GM23248 (cell line): ENCODE measurements around the gene RNF40. TPM values are rescaled to one million over a fixed set of nuclear protein-coding genes. Genes with fewer than 3 reads are reported as not detected.

ENCODE experiments used
- DNase-seq: peaks from one replicate; pipeline ENCODE4 v3.0.0-alpha.2; 2015
- H2AFZ ChIP-seq: fragments of 200-600 bp; sonication (generic); 2 replicates; pipeline ENCODE4 v1.6.1; 2016; ENCODE audit warnings: antibody characterized with exemption
- H3F3A ChIP-seq: fragments of 200-600 bp; sonication (generic); 2 replicates; pipeline ENCODE4 v1.6.1; 2016; ENCODE audit warnings: mild to moderate bottlenecking, antibody characterized with exemption, mixed run types; ENCODE audit not compliant: insufficient read depth
- H3K27ac ChIP-seq: fragments of 200-600 bp; sonication (generic); 2 replicates; pipeline ENCODE4 v1.5.1; 2016; ENCODE audit warnings: mild to moderate bottlenecking
- H3K27me3 ChIP-seq: fragments of 200-600 bp; sonication (generic); replicated peaks from 2 replicates; pipeline ENCODE4 v1.6.1; 2016; ENCODE audit warnings: mild to moderate bottlenecking; ENCODE audit not compliant: insufficient read depth
- H3K36me3 ChIP-seq: fragments of 200-600 bp; sonication (generic); 2 replicates; pipeline ENCODE4 v1.6.1; 2016; ENCODE audit warnings: low read depth, mild to moderate bottlenecking
- H3K4me1 ChIP-seq: fragments of 200-600 bp; sonication (generic); 2 replicates; pipeline ENCODE4 v1.6.1; 2016; ENCODE audit warnings: mild to moderate bottlenecking; ENCODE audit not compliant: insufficient read depth
- H3K4me2 ChIP-seq: fragments of 200-600 bp; sonication (generic); one replicate; pipeline ENCODE4 v1.6.1; 2016; ENCODE audit warnings: mild to moderate bottlenecking; ENCODE audit not compliant: unreplicated experiment
- H3K4me3 ChIP-seq: fragments of 200-600 bp; sonication (generic); 2 replicates; pipeline ENCODE4 v1.5.1; 2016; ENCODE audit warnings: mild to moderate bottlenecking
- H3K79me2 ChIP-seq: fragments of 200-600 bp; sonication (generic); 2 replicates; pipeline ENCODE4 v1.6.1; 2016; ENCODE audit warnings: mild to moderate bottlenecking; ENCODE audit not compliant: insufficient read depth
- H3K9ac ChIP-seq: fragments of 200-600 bp; sonication (generic); 2 replicates; pipeline ENCODE4 v1.6.1; 2016; ENCODE audit warnings: mild to moderate bottlenecking
- H3K9me2 ChIP-seq: fragments of 200-600 bp; sonication (generic); 2 replicates; pipeline ENCODE4 v1.6.1; 2016; ENCODE audit warnings: mixed run types, mild to moderate bottlenecking, moderate library complexity; ENCODE audit not compliant: insufficient read depth
- H3K9me3 ChIP-seq: fragments of 200-600 bp; sonication (generic); one replicate; pipeline ENCODE4 v1.6.1; 2017; ENCODE audit warnings: low read depth
- H4K20me1 ChIP-seq: fragments of 200-600 bp; sonication (generic); 2 replicates; pipeline ENCODE4 v1.6.0; 2016; ENCODE audit not compliant: insufficient read depth
- EZH2 ChIP-seq: fragments of 200-600 bp; sonication (generic); IDR thresholded peaks from 2 replicates; pipeline ENCODE4 v1.6.1; 2018; ENCODE audit warnings: antibody characterized with exemption, mild to moderate bottlenecking; ENCODE audit not compliant: insufficient read depth, poor library complexity, severe bottlenecking
- EZH2phosphoT487 ChIP-seq: fragments of 200-600 bp; sonication (generic); IDR thresholded peaks from 2 replicates; pipeline ENCODE4 v1.6.1; 2018; ENCODE audit warnings: antibody characterized with exemption, moderate library complexity, mild to moderate bottlenecking, low read depth; ENCODE audit not compliant: insufficient read depth
- WGBS, 2 experiments: methylation state at CpG; one replicate each; pipeline ENCODE4 v1.1.6; 2015 to 2017; ENCODE audit warnings: low lambda C conversion rate in 2 of 2, low coverage in 1 of 2; ENCODE audit errors: missing lambda C conversion rate in 2 of 2; 5-methylcytosine and 5-hydroxymethylcytosine counted together
- in situ Hi-C: fragments of 300-500 bp; cut with MboI; formaldehyde crosslinking; loops from 2 replicates; pipeline ENCODE4 v1.15.0; 2020
- polyA plus RNA-seq: library from polyadenylated mRNA; unstranded; fragments of >200 nt; fragmentation: Nextera tagmentation; extraction: Ambion mirVana; gene quantifications from 2 replicates; pipeline ENCODE4 v1.2.1, GENCODE V29; 2016
- total RNA-seq: library from RNA; depleted of rRNA; stranded (reverse); fragments of >200 nt; shearing (Covaris generic); gene quantifications from 2 replicates; pipeline ENCODE4 v1.2.3, GENCODE V29; 2014

RNF40 gene
- total and polyA plus RNA-seq, 2 experiments from 2014 or later, result 71.2 to 97.9 TPM

GRCh38 chr16:30747799-30748633 is 14.1 kb upstream of the RNF40 start, which contains the start of gene PHKG2:
TSS of gene PHKG2 (plus strand) at chr16:30748425. CDS start at chr16:30748821, 396 bp downstream.
- TF ChIP-seq EZH2phosphoT487 (no peak), EZH2 (no peak)
- H4K20me1 ChIP-seq, result no peaks in the 10 kb centered on the region
- DNase-seq, result peak; percentile 100
- peaks cover 28% of the 10 kb centered on the region for H3F3A ChIP-seq
- H3K4me1 ChIP-seq, result peaks cover 10% of the 10 kb centered on the region
- H3K36me3 ChIP-seq, result peaks cover 9% of the 10 kb centered on the region; the same call in 1 of the 2 replicates
- H3K9me2 ChIP-seq, result no peaks in the 10 kb centered on the region
- peak within 1 kb of the TSS; percentile 72 for H3K4me3 ChIP-seq
- H3K27ac ChIP-seq, result peak within 1 kb of the TSS; percentile 81
- no peaks in the 10 kb centered on the region for H3K9me3 ChIP-seq
- H3K4me2 ChIP-seq, result peak within 1 kb of the TSS; percentile 81
- peaks cover 19% of the 10 kb centered on the region for H3K79me2 ChIP-seq
- peak within 1 kb of the TSS; percentile 75 for H3K9ac ChIP-seq
- 3% methylated on average over 49 to 50 of the region's 60 CpGs for WGBS, 2 experiments
- in situ Hi-C loops, result no loop called here
- no peaks in the 10 kb centered on the region for H3K27me3 ChIP-seq
- peak within 1 kb of the TSS; percentile 87 for H2AFZ ChIP-seq

GRCh38 chr16:30748634-30749445 is 13.3 kb upstream of the RNF40 start:
- Histone ChIP-seq H2AFZ (no peak overlapping the region), H3K9ac (peak overlapping the region; percentile 72)
- DNase-seq, result peak; percentile 74

GRCh38 chr16:30750201-30750600 is 11.9 kb upstream of the RNF40 start:
- H3F3A ChIP-seq, result peaks cover 19% of the 10 kb centered on the region
- peaks cover under 1% of the 10 kb centered on the region; the same call in 1 of the 2 replicates for H3K36me3 ChIP-seq
- 77 to 90% methylated on average over 4 of the region's 4 CpGs for WGBS, 2 experiments
- no peaks in the 10 kb centered on the region for H4K20me1 ChIP-seq
- no peak overlapping the region for H3K9ac ChIP-seq
- H3K4me1 ChIP-seq, result peaks cover 10% of the 10 kb centered on the region
- H3K4me2 ChIP-seq, result no peak overlapping the region
- TF ChIP-seq EZH2, result no peak
- in situ Hi-C loops, result no loop called here
- peaks cover 19% of the 10 kb centered on the region for H3K79me2 ChIP-seq
- no peaks in the 10 kb centered on the region for H3K9me3 ChIP-seq
- DNase-seq, result no peak
- no peak overlapping the region for H2AFZ ChIP-seq
- no peaks in the 10 kb centered on the region for H3K9me2 ChIP-seq
- no peaks in the 10 kb centered on the region for H3K27me3 ChIP-seq
- H3K4me3 ChIP-seq, result no peak overlapping the region
- no peak overlapping the region for H3K27ac ChIP-seq

More at GRCh38 chr16:30748634-30749445, 13.3 kb upstream of the RNF40 start:
- in situ Hi-C loops, result no loop called here
- peaks cover 9% of the 10 kb centered on the region; the same call in 1 of the 2 replicates for H3K36me3 ChIP-seq
- WGBS, 2 experiments, result 20 to 23% methylated on average over 28 to 30 of the region's 36 CpGs
- peaks cover 19% of the 10 kb centered on the region for H3K79me2 ChIP-seq
- no peaks in the 10 kb centered on the region for H3K27me3 ChIP-seq
- H3K27ac ChIP-seq, result no peak overlapping the region
- peak overlapping the region; percentile 72 for H3K4me3 ChIP-seq
- TF ChIP-seq EZH2phosphoT487, result no peak
- no peak for TF ChIP-seq EZH2
- H3K9me2 ChIP-seq, result no peaks in the 10 kb centered on the region
- no peaks in the 10 kb centered on the region for H3K9me3 ChIP-seq
- H3F3A ChIP-seq, result peaks cover 28% of the 10 kb centered on the region
- peaks cover 10% of the 10 kb centered on the region for H3K4me1 ChIP-seq
- no peaks in the 10 kb centered on the region for H4K20me1 ChIP-seq
- H3K4me2 ChIP-seq, result peak overlapping the region; percentile 24

- Histone ChIP-seq H3K9me2 (no peaks in the 10 kb centered on the region), H3K27ac (no peak overlapping the region), H3K4me2 (no peak overlapping the region), H3K9ac (no peak overlapping the region), H3K4me3 (no peak overlapping the region), H3K79me2 (peaks cover 19% of the 10 kb centered on the region), H2AFZ (no peak overlapping the region), H3K36me3 (no peaks in the 10 kb centered on the region), H3K9me3 (no peaks in the 10 kb centered on the region), H3F3A (peaks cover 14% of the 10 kb centered on the region), H3K4me1 (peaks cover 10% of the 10 kb centered on the region), H3K27me3 (no peaks in the 10 kb centered on the region), H4K20me1 (no peaks in the 10 kb centered on the region)
- TF ChIP-seq EZH2phosphoT487 (no peak), EZH2 (no peak)
- no peak for DNase-seq
- 95 to 97% methylated on average over 20 of the region's 20 CpGs for WGBS, 2 experiments
- in situ Hi-C loops, result no loop called here
These were observed 11.2 kb upstream of the RNF40 start for GRCh38 chr16:30750876-30751465.
